Endothelial cell of umbilical vein (primary cell): Measurements from ENCODE around the gene DMAC1. TPM values are rescaled to one million over a fixed set of nuclear protein-coding genes. Genes with fewer than 3 reads are reported as not detected.

Experiments
- BruUV-seq: library from RNA; stranded (reverse); fragments of 400-500 nt; replicated peaks from 2 replicates; lab custom pipeline; 2021; lab: Mats Ljungman, UMichigan
- CTCF ChIA-PET: fragments of 300-600, 350-600 bp; sonication (Branson Sonifier 250); formaldehyde crosslinking; loops from one replicate; lab custom pipeline; 2021; ENCODE audit warnings: antibody characterized with exemption, inconsistent platforms; lab: Charles Lee
- POLR2A ChIA-PET: fragments of 300-600, 350-600 bp; sonication (Branson Sonifier 250); formaldehyde crosslinking; loops from one replicate; lab custom pipeline; 2021; ENCODE audit warnings: antibody characterized with exemption, inconsistent platforms; lab: Charles Lee
- DNase-seq: peaks from one replicate; pipeline ENCODE4 v3.0.0-alpha.2; 2011; ENCODE audit warnings: low read depth, low spot score
- FAIRE-seq: peaks from 2 replicates; lab custom pipeline; 2011; peaks lifted over from hg19 to GRCh38; lab: Jason Lieb, UNC
- H2AFZ ChIP-seq: 2 replicates; pipeline ENCODE4 v1.6.0; 2012; ENCODE audit warnings: low read depth, low read length, control low read depth, inconsistent platforms
- H3K27ac ChIP-seq: 2 replicates; pipeline ENCODE4 v1.5.1; 2011; ENCODE audit warnings: low read depth, mild to moderate bottlenecking, control low read depth, low read length, moderate library complexity; ENCODE audit not compliant: insufficient read depth
- H3K27me3 ChIP-seq, 2 experiments: 2 replicates each; pipeline versions ENCODE4 v1.6.0 to v1.6.1; 2011; ENCODE audit warnings: low read length in 2 of 2, mixed read lengths in 1 of 2; ENCODE audit not compliant: control insufficient read depth in 2 of 2, insufficient read depth in 2 of 2
- H3K36me3 ChIP-seq, 2 experiments: 2 replicates in 1 of 2; 3 replicates in 1 of 2; pipeline ENCODE4 v1.5.1; 2011; ENCODE audit warnings: low read length in 2 of 2, mild to moderate bottlenecking in 1 of 2, moderate library complexity in 1 of 2; ENCODE audit not compliant: control insufficient read depth in 2 of 2, insufficient read depth in 2 of 2; ENCODE audit errors: extremely low read depth in 1 of 2
- H3K4me1 ChIP-seq: 3 replicates; pipeline ENCODE4 v1.5.1; 2011; ENCODE audit warnings: mild to moderate bottlenecking, low read length; ENCODE audit not compliant: control insufficient read depth, insufficient read depth; ENCODE audit errors: extremely low read depth
- H3K4me2 ChIP-seq: 2 replicates; pipeline ENCODE4 v1.6.1; 2011; ENCODE audit warnings: low read length, control low read depth, mixed read lengths; ENCODE audit not compliant: insufficient read depth
- H3K4me3 ChIP-seq, 3 experiments: fragments of 200-600 bp in 1 of 3; sonication (generic), shearing (Covaris generic) in 1 of 3; replicated peaks in 1 of 3; 2 replicates each; pipeline ENCODE4 v1.5.1; 2011 to 2016; ENCODE audit warnings: control low read depth in 3 of 3, low read length in 3 of 3, mild to moderate bottlenecking in 2 of 3, inconsistent platforms in 1 of 3, low read depth in 1 of 3, moderate library complexity in 1 of 3; ENCODE audit not compliant: insufficient read depth in 1 of 3
- H3K79me2 ChIP-seq: 2 replicates; pipeline ENCODE4 v1.6.0; 2012; ENCODE audit warnings: low read length, inconsistent platforms; ENCODE audit not compliant: control insufficient read depth, insufficient read depth
- H3K9ac ChIP-seq: replicated peaks from 2 replicates; pipeline ENCODE3; 2011; ENCODE audit warnings: low read length, control low read depth; ENCODE audit not compliant: insufficient read depth; ENCODE audit errors: extremely low read depth
- H3K9me1 ChIP-seq: replicated peaks from 3 replicates; pipeline ENCODE4 v1.6.0; 2011; ENCODE audit warnings: mild to moderate bottlenecking, low read length; ENCODE audit not compliant: control insufficient read depth, insufficient read depth; ENCODE audit errors: extremely low read depth
- H3K9me3 ChIP-seq: replicated peaks from 2 replicates; pipeline ENCODE4 v1.5.1; 2012; ENCODE audit warnings: low read length, inconsistent platforms; ENCODE audit not compliant: control insufficient read depth, insufficient read depth
- H4K20me1 ChIP-seq: replicated peaks from 2 replicates; pipeline ENCODE3; 2011; ENCODE audit warnings: mild to moderate bottlenecking, low read length; ENCODE audit not compliant: control insufficient read depth, insufficient read depth; ENCODE audit errors: extremely low read depth
- CTCF ChIP-seq, 2 donors: IDR thresholded peaks; 1 replicate in 1 of 2; 2 replicates in 1 of 2; pipeline ENCODE4 v1.5.1; 2011; ENCODE audit warnings: low read length in 2 of 2, mild to moderate bottlenecking in 2 of 2, moderate library complexity in 2 of 2, control low read depth in 1 of 2, inconsistent platforms in 1 of 2, low read depth in 1 of 2; ENCODE audit not compliant: insufficient read depth in 1 of 2; ENCODE audit errors: extremely low read depth in 1 of 2
- EZH2 ChIP-seq: IDR thresholded peaks from 2 replicates; pipeline ENCODE4 v1.6.1; 2012; ENCODE audit warnings: borderline replicate concordance, low read depth, mild to moderate bottlenecking, moderate library complexity, low read length, inconsistent platforms; ENCODE audit not compliant: severe bottlenecking
- FOS ChIP-seq: IDR thresholded peaks from 2 replicates; pipeline ENCODE4 v1.6.1; 2011; ENCODE audit warnings: mild to moderate bottlenecking, low read length, moderate library complexity, borderline replicate concordance; ENCODE audit not compliant: insufficient read depth
- GATA2 ChIP-seq: IDR thresholded peaks from 2 replicates; pipeline ENCODE4 v1.7.0; 2011; ENCODE audit warnings: low read depth, mild to moderate bottlenecking, moderate library complexity, mixed read lengths, low read length; ENCODE audit not compliant: insufficient read length, insufficient read depth
- JUN ChIP-seq: IDR thresholded peaks from 2 replicates; pipeline ENCODE4 v1.6.1; 2011; ENCODE audit warnings: borderline replicate concordance, low read depth; ENCODE audit not compliant: insufficient read length, insufficient read depth
- MAX ChIP-seq: IDR thresholded peaks from 2 replicates; pipeline ENCODE4 v1.6.1; 2011; ENCODE audit not compliant: insufficient read depth, insufficient read length
- MYC ChIP-seq: IDR thresholded peaks from one replicate; pipeline ENCODE4 v1.6.1; 2011; ENCODE audit warnings: mild to moderate bottlenecking, low read depth, low read length
- POLR2A ChIP-seq: IDR thresholded peaks from 2 replicates; pipeline ENCODE4 v1.6.1; 2012; ENCODE audit warnings: low read depth, mild to moderate bottlenecking, control low read depth, low read length
- POLR2AphosphoS5 ChIP-seq: IDR thresholded peaks from 2 replicates; pipeline ENCODE4 v1.6.1; 2012; ENCODE audit warnings: low read depth, mild to moderate bottlenecking, control low read depth, low read length, moderate library complexity; ENCODE audit not compliant: insufficient read depth
- dilution Hi-C: fragments of 300-500 bp; cut with MboI; formaldehyde crosslinking; loops from one replicate; pipeline ENCODE4 v1.15.0; 2019; ENCODE audit warnings: low sequenced_read_pairs; ENCODE audit not compliant: extremely low pct_ligation_motif_present
- intact Hi-C: fragments of 100-400 bp; cut with micrococcal nuclease; formaldehyde crosslinking; loops from one replicate; pipeline ENCODE4 v1.10.0; 2022
- polyA plus RNA-seq, 4 experiments: library from polyadenylated mRNA; depleted of rRNA in 3 of 4; stranded (reverse) in 3 of 4; unstranded in 1 of 4; fragments of >200 nt; gene quantifications; 2 replicates each; pipeline versions ENCODE4 v1.2.1 to v1.2.3, GENCODE V29; 2011 to 2012; ENCODE audit warnings: missing spikeins in 1 of 4
- total RNA-seq: library from RNA; stranded (reverse); gene quantifications from 2 replicates; pipeline ENCODE4 v1.2.3, GENCODE V29; 2021

Gene DMAC1
- total and polyA plus RNA-seq, 2 donors (not counting 3 experiments of a cell fraction or from before 2014, with no cell fraction given), result 15.8 to 44.0 TPM

GRCh38 chr9:7756088-7756487 lies 43.5 kb downstream of the DMAC1 start:
- BruUV-seq, result no TSS peak
- ChIA-PET CTCF (no interaction called here), POLR2A (interaction anchor here (0.7 kb wide), 1 partner anchor 838 kb away, joined by 3 read pairs; no protein-coding TSS in a partner anchor)
- dilution Hi-C loops (no loop called here), intact Hi-C loops (no loop called here)
- Histone ChIP-seq H3K36me3 (no peaks in the 10 kb centered on the region), H3K27me3 (no peaks in the 10 kb centered on the region), H3K4me3 (no peak overlapping the region), H3K4me2 (no peak overlapping the region), H2AFZ (no peak overlapping the region), H3K79me2 (no peaks in the 10 kb centered on the region), H3K27ac (no peak overlapping the region), H3K4me1 (no peaks in the 10 kb centered on the region), H3K9ac (no peak overlapping the region), H3K9me3 (no peaks in the 10 kb centered on the region), H4K20me1 (no peaks in the 10 kb centered on the region), H3K9me1 (no peaks in the 10 kb centered on the region)
- DNase-seq (peak; percentile 2), FAIRE-seq (no peak)
- TF ChIP-seq FOS, result peak; percentile 7
- no peak for TF ChIP-seq MAX

- Histone ChIP-seq H2AFZ (no peak overlapping the region), H3K4me2 (no peak overlapping the region), H3K9me3 (no peaks in the 10 kb centered on the region), H3K27ac (no peak overlapping the region), H3K9me1 (no peaks in the 10 kb centered on the region), H3K9ac (no peak overlapping the region), H3K4me1 (no peaks in the 10 kb centered on the region), H3K4me3 (no peak overlapping the region), H3K36me3 (no peaks in the 10 kb centered on the region), H4K20me1 (no peaks in the 10 kb centered on the region), H3K27me3 (no peaks in the 10 kb centered on the region), H3K79me2 (no peaks in the 10 kb centered on the region)
- dilution Hi-C loops (no loop called here), intact Hi-C loops (no loop called here)
- POLR2A ChIA-PET, result no interaction called here
- no TSS peak for BruUV-seq
- no peak for FAIRE-seq
- CTCF ChIA-PET, result no interaction called here
- no peak for DNase-seq
- TF ChIP-seq POLR2A (no peak), MYC (no peak), FOS (no peak), CTCF (IDR thresholded peaks at IDR 0.05; ENCODE audit: extremely low read depth in 1 of 2, insufficient read depth in 1 of 2, low read depth in 1 of 2, low read length in 2 of 2) (no peak), GATA2 (no peak), MAX (no peak), POLR2AphosphoS5 (no peak), EZH2 (no peak), JUN (no peak)
Observed at GRCh38 chr9:7752481-7752880, 47.1 kb downstream of the DMAC1 start.
